ENCODE measurements around the gene ALS2CL. TPM values are rescaled to one million over a fixed set of nuclear protein-coding genes. Genes with fewer than 3 reads are reported as not detected.
A peak's percentile ranks its signal among the peaks of the same experiment; 100 is the strongest.

Gene ALS2CL
- total and polyA plus RNA-seq, 10 of the 15 experiments (the other 5 are each of a cell fraction or from before 2014, with no cell fraction given), result 0.01 to 0.05 TPM; not detected in 8

DNA sequence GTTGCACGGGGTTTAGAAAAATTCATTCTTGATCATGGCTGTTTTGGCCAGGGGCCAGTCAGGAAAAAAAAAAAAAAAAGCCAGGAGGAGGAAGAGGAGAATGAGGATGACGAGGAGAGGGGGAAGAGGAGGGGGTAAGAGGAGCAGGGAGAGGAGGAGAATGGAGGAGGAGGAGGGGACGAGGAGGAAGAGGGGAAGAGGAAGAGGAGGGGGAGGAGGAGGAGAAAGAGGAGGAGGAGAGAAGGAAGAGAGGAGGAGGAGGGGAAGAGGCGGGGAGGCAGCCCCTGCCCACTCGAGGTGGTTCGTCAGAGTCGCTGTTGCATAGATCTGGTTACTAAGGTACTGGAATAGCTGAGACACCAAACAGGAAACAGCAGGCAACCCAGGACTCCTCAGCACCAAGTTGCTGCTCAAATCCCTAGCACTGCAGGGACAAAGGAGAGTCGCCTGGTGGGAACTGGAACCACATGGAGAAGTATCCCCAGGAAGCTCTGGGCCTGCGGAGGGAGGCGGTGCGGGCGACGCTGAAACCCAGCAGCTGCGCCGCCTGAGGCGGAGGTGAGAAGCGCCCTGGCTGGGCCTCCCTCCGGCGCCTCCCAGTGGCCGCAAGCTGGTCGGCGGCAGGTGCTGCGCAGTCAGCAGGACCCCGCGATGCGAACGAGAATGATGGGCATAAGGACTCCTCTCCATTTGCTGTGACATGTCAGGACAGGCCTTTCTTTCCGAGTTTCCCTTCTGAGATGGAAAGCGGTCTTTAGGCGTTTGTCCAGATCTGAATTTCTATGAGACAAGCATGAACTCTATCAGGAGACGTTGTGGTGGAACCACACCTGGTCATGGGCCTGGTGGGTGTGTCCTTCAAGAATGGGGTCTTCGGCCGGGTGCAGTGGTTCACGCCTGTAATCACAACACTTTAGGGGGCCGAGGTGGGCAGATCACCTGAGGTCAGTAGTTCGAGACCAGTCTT, 63.6 kb downstream of the ALS2CL start (continued):
- TF ChIP-seq, protein P1, sequence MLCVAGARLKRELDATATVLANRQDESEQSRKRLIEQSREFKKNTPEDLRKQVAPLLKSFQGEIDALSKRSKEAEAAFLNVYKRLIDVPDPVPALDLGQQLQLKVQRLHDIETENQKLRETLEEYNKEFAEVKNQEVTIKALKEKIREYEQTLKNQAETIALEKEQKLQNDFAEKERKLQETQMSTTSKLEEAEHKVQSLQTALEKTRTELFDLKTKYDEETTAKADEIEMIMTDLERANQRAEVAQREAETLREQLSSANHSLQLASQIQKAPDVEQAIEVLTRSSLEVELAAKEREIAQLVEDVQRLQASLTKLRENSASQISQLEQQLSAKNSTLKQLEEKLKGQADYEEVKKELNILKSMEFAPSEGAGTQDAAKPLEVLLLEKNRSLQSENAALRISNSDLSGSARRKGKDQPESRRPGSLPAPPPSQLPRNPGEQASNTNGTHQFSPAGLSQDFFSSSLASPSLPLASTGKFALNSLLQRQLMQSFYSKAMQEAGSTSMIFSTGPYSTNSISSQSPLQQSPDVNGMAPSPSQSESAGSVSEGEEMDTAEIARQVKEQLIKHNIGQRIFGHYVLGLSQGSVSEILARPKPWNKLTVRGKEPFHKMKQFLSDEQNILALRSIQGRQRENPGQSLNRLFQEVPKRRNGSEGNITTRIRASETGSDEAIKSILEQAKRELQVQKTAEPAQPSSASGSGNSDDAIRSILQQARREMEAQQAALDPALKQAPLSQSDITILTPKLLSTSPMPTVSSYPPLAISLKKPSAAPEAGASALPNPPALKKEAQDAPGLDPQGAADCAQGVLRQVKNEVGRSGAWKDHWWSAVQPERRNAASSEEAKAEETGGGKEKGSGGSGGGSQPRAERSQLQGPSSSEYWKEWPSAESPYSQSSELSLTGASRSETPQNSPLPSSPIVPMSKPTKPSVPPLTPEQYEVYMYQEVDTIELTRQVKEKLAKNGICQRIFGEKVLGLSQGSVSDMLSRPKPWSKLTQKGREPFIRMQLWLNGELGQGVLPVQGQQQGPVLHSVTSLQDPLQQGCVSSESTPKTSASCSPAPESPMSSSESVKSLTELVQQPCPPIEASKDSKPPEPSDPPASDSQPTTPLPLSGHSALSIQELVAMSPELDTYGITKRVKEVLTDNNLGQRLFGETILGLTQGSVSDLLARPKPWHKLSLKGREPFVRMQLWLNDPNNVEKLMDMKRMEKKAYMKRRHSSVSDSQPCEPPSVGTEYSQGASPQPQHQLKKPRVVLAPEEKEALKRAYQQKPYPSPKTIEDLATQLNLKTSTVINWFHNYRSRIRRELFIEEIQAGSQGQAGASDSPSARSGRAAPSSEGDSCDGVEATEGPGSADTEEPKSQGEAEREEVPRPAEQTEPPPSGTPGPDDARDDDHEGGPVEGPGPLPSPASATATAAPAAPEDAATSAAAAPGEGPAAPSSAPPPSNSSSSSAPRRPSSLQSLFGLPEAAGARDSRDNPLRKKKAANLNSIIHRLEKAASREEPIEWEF (IDR thresholded peaks at IDR 0.05; ENCODE audit: insufficient replicate concordance, low read depth, low read length), result no peak
- TF ChIP-seq, protein P2, sequence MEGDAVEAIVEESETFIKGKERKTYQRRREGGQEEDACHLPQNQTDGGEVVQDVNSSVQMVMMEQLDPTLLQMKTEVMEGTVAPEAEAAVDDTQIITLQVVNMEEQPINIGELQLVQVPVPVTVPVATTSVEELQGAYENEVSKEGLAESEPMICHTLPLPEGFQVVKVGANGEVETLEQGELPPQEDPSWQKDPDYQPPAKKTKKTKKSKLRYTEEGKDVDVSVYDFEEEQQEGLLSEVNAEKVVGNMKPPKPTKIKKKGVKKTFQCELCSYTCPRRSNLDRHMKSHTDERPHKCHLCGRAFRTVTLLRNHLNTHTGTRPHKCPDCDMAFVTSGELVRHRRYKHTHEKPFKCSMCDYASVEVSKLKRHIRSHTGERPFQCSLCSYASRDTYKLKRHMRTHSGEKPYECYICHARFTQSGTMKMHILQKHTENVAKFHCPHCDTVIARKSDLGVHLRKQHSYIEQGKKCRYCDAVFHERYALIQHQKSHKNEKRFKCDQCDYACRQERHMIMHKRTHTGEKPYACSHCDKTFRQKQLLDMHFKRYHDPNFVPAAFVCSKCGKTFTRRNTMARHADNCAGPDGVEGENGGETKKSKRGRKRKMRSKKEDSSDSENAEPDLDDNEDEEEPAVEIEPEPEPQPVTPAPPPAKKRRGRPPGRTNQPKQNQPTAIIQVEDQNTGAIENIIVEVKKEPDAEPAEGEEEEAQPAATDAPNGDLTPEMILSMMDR (IDR thresholded peaks at IDR 0.05 in 2 of 3, conservative IDR thresholded peaks at IDR 0.05 in 1 of 3; ENCODE audit: control insufficient read depth in 2 of 3, extremely low read depth in 1 of 3, insufficient read depth in 1 of 3, low read depth in 3 of 3, low read length in 3 of 3), result peak; percentile 99 to 100 (median 99)
- TF ChIP-seq SPI1 (IDR thresholded peaks at IDR 0.05; ENCODE audit: borderline replicate concordance, insufficient read depth, low read depth, low read length) (no peak), MXI1 (IDR thresholded peaks at IDR 0.05; ENCODE audit: low read depth, low read length) (no peak), CHD4 (IDR thresholded peaks at IDR 0.05) (no peak), PKNOX1 (IDR thresholded peaks at IDR 0.05) (no peak), LARP7 (IDR thresholded peaks at IDR 0.05) (peak; percentile 67; the same call in 1 of the 2 replicates), TCF12 (IDR thresholded peaks at IDR 0.05; ENCODE audit: low read depth, low read length) (peak; percentile 89), CREB1 (IDR thresholded peaks at IDR 0.05; ENCODE audit: low read depth) (peak; percentile 31; the same call in 1 of the 2 replicates), USF2 (IDR thresholded peaks at IDR 0.05; ENCODE audit: borderline replicate concordance, low read depth, low read length) (no peak), SREBF2 (IDR thresholded peaks at IDR 0.05; ENCODE audit: low read length) (no peak), IKZF1 (conservative IDR thresholded peaks at IDR 0.05) (peak; percentile 66), DPF2 (IDR thresholded peaks at IDR 0.05) (no peak), BHLHE40 (IDR thresholded peaks at IDR 0.05; ENCODE audit: borderline replicate concordance in 1 of 2, low read depth in 2 of 2, low read length in 1 of 2) (peak; percentile 40 to 61; a peak in 2 of 4 replicates), YY1 (IDR thresholded peaks at IDR 0.05; ENCODE audit: low read depth, low read length) (peak; percentile 78)
